ENCODE data around the gene S100A16.

The S100A16 gene

GRCh38 chr1:153636312-153636711 is 23.4 kb upstream of the S100A16 start:
- no peak for DNase-seq (ENCODE audit: low spot score)

- DNase-seq (ENCODE audit: low spot score), result no peak
These were observed 22.9 kb upstream of the S100A16 start for GRCh38 chr1:153635872-153636271.

- peak; percentile 99 for DNase-seq (ENCODE audit: low spot score)
These were observed 21.1 kb upstream of the S100A16 start, which contains the start of gene CHTOP for GRCh38 chr1:153633754-153634665. Gene CHTOP (plus strand): TSS chr1:153634066. CDS start chr1:153636589, 2,523 bp downstream.

- no peak for DNase-seq (ENCODE audit: low spot score)
These were observed 20.3 kb upstream of the S100A16 start for GRCh38 chr1:153633161-153633753.

- no peak for DNase-seq (ENCODE audit: low spot score)
These were observed 18.4 kb upstream of the S100A16 start for GRCh38 chr1:153631047-153632022.

- no peak for DNase-seq (ENCODE audit: low spot score)
These were observed 17.4 kb upstream of the S100A16 start for GRCh38 chr1:153630384-153630783.

- DNase-seq (ENCODE audit: low spot score), result no peak
These were observed 17.0 kb upstream of the S100A16 start for GRCh38 chr1:153629971-153630370.

GRCh38 chr1:153629343-153629665 is 16.4 kb upstream of the S100A16 start:
- no peak for DNase-seq (ENCODE audit: low spot score)

GRCh38 chr1:153628638-153629342 is 15.9 kb upstream of the S100A16 start:
- no peak for DNase-seq (ENCODE audit: low spot score)

- peak; percentile 82 for DNase-seq (ENCODE audit: low spot score)
These were observed 15.0 kb upstream of the S100A16 start, which contains the start of gene S100A1 for GRCh38 chr1:153627715-153628626. Gene S100A1 (plus strand): TSS chr1:153628434. CDS start chr1:153630522, 2,088 bp downstream.

GRCh38 chr1:153626904-153627714 is 14.2 kb upstream of the S100A16 start, which contains the start of gene S100A13:
Gene S100A13 (minus strand): TSS chr1:153627505. CDS start chr1:153626472, 1,033 bp downstream.
- no peak for DNase-seq (ENCODE audit: low spot score)

- no peak for DNase-seq (ENCODE audit: low spot score)
These were observed 13.6 kb upstream of the S100A16 start for GRCh38 chr1:153626477-153626903.

- DNase-seq (ENCODE audit: low spot score), result no peak
These were observed 12.2 kb upstream of the S100A16 start for GRCh38 chr1:153624965-153625611.

GRCh38 chr1:153623101-153623500 is 10.2 kb upstream of the S100A16 start:
- no peak for DNase-seq (ENCODE audit: low spot score)

- no peak for DNase-seq (ENCODE audit: low spot score)
These were observed 6.2 kb upstream of the S100A16 start for GRCh38 chr1:153619171-153619570.

- no peak for DNase-seq (ENCODE audit: low spot score)
These were observed 4.7 kb upstream of the S100A16 start for GRCh38 chr1:153617663-153618062.

GRCh38 chr1:153616917-153617311 is 4.0 kb upstream of the S100A16 start:
- no peak for DNase-seq (ENCODE audit: low spot score)

- no peak for DNase-seq (ENCODE audit: low spot score)
These were observed 3.4 kb upstream of the S100A16 start, which contains the start of gene S100A14 for GRCh38 chr1:153616144-153616916. Gene S100A14 (minus strand): TSS chr1:153616325. CDS start chr1:153615858, 467 bp downstream.
